ENCODE data around the gene COG5.

Gene COG5

DNA sequence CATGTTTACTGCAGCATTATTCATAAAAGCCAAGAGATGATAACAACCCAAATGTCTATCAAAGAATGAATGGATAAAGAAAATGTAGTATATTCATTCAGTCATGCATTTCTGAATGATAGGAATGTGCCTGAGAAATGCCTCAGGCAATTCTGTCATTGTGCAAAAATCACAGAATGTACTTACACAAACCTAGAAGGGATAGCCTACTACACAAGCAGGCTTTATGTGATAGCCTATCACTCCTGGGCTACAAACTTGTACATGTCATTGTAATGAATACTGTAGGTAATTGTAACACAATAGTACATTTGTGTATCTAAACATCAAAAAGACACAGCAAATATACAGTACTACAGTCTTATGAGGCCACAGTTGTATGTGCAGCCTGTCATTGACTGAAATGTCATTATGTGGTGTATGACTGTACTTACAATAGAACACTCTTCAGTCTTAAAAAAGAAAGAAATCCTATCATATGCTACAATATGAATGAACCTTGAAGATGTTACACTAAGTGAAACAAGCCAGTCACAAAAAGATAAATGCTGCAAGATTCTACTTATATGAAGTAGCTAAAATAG lies 235.6 kb downstream of the COG5 start:
- DNase-seq = no peak

DNA sequence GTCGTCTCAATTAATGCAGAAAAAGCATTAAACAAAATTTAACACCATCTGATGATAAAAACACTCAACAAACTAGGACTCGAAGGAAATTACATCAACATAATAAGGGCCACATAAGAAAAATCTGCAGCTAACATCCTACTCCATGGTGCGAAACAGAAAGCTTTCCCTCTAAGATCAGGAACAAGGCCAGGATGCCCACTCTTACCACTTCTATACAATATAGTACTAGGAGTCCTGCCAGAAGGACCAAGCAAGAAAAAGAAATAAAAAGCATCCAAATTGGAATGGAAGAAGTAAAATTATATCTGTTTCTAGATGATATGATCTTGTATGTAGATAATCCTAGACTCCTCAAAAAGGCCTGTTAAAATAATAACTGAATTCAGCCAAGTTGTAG lies 237.7 kb downstream of the COG5 start:
- TF ChIP-seq, protein P1, sequence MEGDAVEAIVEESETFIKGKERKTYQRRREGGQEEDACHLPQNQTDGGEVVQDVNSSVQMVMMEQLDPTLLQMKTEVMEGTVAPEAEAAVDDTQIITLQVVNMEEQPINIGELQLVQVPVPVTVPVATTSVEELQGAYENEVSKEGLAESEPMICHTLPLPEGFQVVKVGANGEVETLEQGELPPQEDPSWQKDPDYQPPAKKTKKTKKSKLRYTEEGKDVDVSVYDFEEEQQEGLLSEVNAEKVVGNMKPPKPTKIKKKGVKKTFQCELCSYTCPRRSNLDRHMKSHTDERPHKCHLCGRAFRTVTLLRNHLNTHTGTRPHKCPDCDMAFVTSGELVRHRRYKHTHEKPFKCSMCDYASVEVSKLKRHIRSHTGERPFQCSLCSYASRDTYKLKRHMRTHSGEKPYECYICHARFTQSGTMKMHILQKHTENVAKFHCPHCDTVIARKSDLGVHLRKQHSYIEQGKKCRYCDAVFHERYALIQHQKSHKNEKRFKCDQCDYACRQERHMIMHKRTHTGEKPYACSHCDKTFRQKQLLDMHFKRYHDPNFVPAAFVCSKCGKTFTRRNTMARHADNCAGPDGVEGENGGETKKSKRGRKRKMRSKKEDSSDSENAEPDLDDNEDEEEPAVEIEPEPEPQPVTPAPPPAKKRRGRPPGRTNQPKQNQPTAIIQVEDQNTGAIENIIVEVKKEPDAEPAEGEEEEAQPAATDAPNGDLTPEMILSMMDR (IDR thresholded peaks at IDR 0.05; ENCODE audit: low read depth, low read length) = no peak
- Histone ChIP-seq H3K4me3 (ENCODE audit: low read depth, low read length) (no peak overlapping the region), H3K9me3 (ENCODE audit: severe bottlenecking) (no peaks in the 10 kb centered on the region), H3K36me3 (no peaks in the 10 kb centered on the region; the same call in 1 of the 2 replicates), H3K27ac (no peak overlapping the region), H3K27me3 (ENCODE audit: insufficient read depth, low read depth, severe bottlenecking) (no peaks in the 10 kb centered on the region)
- no peak for DNase-seq

More for the DNA sequence above, 235.6 kb downstream of the COG5 start:
- Histone ChIP-seq H3K36me3 (no peaks in the 10 kb centered on the region), H3K4me3 (ENCODE audit: low read depth, low read length) (no peak overlapping the region), H3K9me3 (ENCODE audit: severe bottlenecking) (no peaks in the 10 kb centered on the region), H3K27ac (no peak overlapping the region), H3K27me3 (ENCODE audit: insufficient read depth, low read depth, severe bottlenecking) (no peaks in the 10 kb centered on the region)
- TF ChIP-seq, protein P1 (IDR thresholded peaks at IDR 0.05; ENCODE audit: low read depth, low read length) = no peak

DNA sequence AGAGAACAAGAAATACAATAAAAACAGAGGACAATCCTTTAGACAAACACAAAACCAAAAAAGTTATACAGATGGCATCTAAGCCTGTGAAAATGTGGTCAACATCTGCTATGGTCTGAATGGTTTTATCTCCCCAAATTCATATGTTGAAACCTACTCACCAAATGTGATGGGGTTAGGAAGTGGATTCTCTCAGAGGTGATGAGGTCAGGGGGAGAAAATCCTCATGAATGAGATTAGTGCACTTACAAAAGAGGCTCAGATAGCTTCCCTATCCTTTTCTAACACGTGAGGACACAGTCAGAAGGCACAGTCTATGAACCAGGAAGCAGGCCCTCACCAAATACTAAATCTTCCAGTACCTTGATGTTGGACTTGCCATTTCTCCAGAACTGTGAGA lies 241.7 kb downstream of the COG5 start:
- Histone ChIP-seq H3K27me3 (ENCODE audit: insufficient read depth, low read depth, severe bottlenecking) (no peaks in the 10 kb centered on the region), H3K9me3 (ENCODE audit: severe bottlenecking) (no peaks in the 10 kb centered on the region), H3K4me3 (ENCODE audit: low read depth, low read length) (no peak overlapping the region), H3K36me3 (no peaks in the 10 kb centered on the region; the same call in 1 of the 2 replicates), H3K27ac (no peak overlapping the region)
- TF ChIP-seq, protein P1 (IDR thresholded peaks at IDR 0.05; ENCODE audit: low read depth, low read length) = no peak
- DNase-seq = no peak

DNA sequence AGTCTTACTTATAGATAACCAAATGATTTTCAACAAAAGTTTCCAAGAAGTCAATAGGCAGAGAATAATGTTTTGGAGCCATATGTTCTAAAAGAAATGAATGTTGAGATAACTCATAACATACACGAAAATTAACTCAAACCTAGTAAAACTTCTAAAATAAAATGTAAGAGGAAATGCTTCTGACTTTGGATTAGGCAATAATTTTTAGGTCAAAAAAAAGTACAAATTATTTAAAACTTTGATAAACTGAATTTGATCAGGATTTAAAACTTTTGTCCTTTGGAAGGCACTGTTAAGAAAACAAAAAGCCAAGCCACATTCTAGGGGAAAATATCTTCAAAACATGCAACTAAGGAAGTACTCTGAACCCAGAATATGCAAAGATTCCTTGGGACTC lies 242.1 kb downstream of the COG5 start:
- no peaks in the 10 kb centered on the region for H3K9me3 ChIP-seq (ENCODE audit: severe bottlenecking)
- DNase-seq = no peak
- no peak overlapping the region for H3K27ac ChIP-seq
- no peaks in the 10 kb centered on the region; the same call in 1 of the 2 replicates for H3K36me3 ChIP-seq
- TF ChIP-seq, protein P1 (IDR thresholded peaks at IDR 0.05; ENCODE audit: low read depth, low read length) = no peak
- no peaks in the 10 kb centered on the region for H3K27me3 ChIP-seq (ENCODE audit: insufficient read depth, low read depth, severe bottlenecking)
- no peak overlapping the region for H3K4me3 ChIP-seq (ENCODE audit: low read depth, low read length)

DNA sequence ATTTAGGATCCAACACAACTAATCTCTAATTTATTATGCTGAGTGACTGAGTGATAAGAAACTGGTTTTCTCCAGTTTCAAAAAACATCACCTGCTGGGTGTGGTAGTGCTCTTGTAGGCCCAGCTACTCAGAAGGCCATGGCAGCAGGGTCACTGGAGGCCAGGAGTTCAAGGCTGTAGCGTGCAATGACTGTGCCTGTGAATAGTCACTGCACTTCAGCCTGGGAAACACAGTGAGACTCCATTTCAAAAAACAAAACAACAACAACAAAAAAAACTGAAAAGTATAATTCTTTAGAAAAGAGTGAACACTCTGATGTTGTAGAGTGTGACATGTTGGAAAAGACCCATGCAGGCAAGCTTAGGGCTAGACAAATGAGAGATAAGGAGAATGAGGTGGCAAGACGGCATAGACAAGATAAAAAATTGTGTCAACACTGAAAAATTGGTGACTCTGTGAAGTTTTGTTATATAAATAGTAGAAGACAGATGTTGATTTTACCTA lies 243.9 kb downstream of the COG5 start:
- Histone ChIP-seq H3K4me3 (ENCODE audit: low read depth, low read length) (no peak overlapping the region), H3K9me3 (ENCODE audit: severe bottlenecking) (no peaks in the 10 kb centered on the region), H3K27ac (no peak overlapping the region), H3K36me3 (no peaks in the 10 kb centered on the region; the same call in 1 of the 2 replicates), H3K27me3 (ENCODE audit: insufficient read depth, low read depth, severe bottlenecking) (no peaks in the 10 kb centered on the region)
- DNase-seq = no peak
- TF ChIP-seq, protein P1 (IDR thresholded peaks at IDR 0.05; ENCODE audit: low read depth, low read length) = no peak

Data from WERI-Rb-1 (cell line).